ENCODE data around the gene PHLDA3.
"Not testable (repeated sequence)": the region's sequence is repeated elsewhere in the genome, so short reads cannot be mapped to it uniquely, and the experiment has no call there.

The PHLDA3 gene

DNA sequence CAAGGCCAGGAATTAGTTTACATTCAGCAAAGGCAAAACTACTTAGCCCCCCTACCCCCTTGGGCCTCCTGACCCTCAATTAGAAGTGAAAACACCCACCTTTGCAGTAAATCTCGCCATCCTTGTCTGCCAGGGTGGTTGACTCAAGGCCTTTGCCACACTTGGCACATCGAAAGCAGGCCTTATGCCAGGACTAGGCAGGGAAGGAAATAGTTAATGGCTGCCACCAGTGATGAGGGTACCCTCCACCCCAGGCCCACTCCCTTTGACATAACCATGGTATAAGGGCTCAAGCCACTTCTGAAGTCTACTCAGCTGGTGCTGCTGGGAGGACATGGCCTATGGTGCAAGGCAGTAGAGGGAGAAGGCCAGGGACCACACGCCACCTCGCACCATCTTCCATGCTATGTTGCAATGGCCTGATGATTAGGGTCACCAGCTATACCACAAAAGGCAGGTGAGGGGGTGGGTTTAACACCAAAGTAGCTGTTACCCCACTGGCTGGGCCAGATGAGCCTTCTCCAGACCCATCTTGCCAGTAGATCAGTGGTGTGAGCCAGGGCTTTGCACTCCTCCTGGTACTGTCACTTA lies 16.3 kb upstream of the PHLDA3 start:
- no peak for DNase-seq

DNA sequence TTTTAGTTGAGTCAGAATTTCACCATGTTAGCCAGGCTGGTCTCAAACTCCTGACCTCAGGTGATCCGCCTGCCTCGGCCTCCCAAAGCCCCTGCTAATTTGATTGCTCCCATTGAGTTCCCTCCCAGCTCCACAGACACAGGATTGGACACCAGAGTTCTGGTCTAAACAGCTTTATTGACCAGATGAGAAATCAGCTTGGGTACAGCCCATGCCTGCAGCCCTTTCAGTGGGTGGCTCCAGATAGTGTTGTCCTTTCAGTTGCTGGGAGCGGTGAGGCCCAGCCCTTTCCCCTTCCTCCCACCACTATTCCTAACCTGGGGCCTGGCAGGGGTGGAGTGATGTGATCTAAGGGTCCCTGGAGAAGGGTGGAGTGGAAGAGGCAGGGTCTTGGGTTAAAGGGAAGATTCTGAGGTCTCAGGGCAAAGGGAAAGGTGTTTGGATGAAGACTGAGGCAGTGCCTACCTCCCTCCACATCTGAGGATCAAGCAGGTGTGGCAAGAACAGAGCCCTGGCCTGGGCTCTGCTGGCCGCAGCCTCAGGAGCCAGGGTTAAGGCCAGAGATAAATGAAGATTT lies 14.5 kb upstream of the PHLDA3 start:
- no peak for DNase-seq

DNA sequence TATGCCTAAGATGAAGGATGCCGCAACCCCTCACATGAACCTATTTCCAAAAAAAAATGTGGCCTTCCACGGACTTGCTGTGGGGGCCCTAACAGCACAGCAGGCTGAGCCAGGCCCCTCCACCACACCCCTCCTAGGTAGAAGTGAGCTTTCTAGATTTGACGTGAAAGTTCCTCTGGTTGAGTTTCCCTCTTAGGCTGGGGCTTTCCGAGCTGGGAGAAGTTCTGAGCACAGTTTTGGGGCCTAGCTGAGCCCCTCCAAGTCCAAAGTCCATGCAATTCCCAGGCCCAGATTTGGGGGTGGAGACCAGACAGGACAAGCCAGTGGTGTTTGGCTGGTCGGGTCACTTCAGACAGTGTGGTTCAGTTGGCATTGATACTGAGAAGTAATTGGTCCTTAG lies 13.8 kb upstream of the PHLDA3 start:
- DNase-seq, result no peak

GRCh38 chr1:201481761-201482493 lies 12.9 kb upstream of the PHLDA3 start:
- peak; percentile 79 to 85 for DNase-seq

DNA sequence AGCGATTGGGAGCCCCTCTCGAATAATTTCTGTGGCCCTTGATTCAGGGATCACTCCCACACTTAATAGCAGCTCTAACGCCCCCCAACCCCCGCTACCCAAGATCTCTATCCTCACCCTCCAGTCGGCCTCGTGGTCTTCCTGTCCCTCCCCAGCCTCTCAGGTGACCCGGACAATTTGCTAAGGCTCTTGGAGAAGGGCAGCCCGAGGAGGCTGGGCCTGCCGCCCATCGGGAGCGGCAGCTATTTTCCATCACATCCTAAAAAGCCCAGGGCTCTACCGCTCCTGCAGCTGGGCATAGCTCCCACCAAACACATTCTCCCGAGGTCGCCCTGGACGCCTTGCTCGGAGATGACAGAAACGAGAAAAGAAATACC lies 12.0 kb upstream of the PHLDA3 start:
- DNase-seq, result no peak

GRCh38 chr1:201480231-201481003 lies 11.4 kb upstream of the PHLDA3 start:
- peak; percentile 66 to 74 for DNase-seq

DNA sequence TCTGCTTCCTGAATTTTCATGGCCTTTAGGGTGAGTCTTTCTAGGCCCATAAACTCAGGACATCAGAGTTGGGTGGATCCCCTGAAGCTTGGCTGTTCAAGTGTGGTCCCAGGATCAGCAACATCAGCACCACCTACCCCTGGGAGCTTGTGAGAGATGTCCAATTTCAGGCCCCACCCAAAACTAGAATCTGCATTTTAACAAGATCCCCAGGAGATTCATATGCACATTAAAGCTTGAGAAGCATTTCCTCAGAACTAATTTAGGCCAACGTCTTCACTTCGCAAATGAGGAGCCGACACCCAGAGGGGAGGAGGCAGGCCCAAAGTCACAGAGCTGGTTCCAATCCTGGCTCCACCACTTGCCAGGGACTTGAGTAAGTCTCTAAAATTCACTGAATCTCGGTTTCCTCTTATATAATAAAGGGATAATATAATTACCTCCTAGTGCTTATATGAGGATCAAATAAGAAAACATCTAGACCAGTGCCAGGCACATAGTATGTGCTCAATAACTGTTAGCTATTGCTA lies 10.3 kb upstream of the PHLDA3 start:
- DNase-seq, result no peak

DNA sequence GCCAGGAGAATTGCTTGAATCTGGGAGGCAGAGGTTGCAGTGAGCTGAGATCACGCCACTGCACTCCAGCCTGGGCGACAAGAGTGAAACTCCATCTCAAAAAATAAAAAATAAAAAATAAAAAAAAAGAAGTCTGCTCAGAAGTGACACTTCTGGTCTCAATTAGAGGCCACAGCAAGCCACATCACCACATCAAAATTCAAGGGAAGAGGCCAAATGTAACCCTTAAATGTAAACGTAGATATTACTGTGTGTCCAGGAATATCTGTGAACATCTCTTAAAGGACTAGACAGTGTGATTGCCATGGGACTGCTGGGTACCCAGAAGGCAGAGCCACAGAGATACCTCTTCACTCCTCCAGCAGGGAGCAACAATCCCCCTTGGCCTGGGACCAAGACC lies 9.7 kb upstream of the PHLDA3 start:
- not testable (repeated sequence) for DNase-seq

DNA sequence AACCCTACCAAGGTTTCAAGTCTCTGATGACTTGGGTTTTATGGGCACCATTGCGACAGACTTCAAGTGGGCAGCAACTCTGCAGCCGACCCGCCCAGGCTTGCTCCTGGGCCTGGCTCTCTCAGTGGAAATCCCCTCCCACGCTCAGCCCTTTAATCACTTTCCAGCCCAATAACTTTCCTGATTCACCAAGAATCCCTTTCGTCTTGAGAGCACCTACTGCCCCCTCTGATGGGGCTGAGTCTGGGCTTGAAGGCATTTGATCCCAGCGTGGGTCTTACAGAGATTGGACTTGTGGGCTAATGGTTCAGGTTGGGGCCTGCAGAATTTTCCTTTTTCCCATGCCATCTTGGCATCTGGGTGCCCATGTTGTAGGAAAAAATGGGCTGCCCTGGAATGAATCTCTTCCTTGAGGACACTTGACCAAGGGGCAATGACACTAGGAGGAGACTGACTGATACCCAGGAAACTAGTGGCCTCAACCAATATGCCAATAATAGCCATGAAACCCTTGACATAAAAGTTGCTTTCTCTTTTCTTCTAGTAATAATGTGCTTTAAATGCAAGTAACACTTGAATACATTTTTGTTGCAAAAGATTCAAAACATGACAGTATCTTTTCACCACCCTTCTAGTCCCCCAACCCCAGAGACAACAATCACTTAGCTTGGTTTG lies 7.8 kb upstream of the PHLDA3 start:
- DNase-seq, result no peak

DNA sequence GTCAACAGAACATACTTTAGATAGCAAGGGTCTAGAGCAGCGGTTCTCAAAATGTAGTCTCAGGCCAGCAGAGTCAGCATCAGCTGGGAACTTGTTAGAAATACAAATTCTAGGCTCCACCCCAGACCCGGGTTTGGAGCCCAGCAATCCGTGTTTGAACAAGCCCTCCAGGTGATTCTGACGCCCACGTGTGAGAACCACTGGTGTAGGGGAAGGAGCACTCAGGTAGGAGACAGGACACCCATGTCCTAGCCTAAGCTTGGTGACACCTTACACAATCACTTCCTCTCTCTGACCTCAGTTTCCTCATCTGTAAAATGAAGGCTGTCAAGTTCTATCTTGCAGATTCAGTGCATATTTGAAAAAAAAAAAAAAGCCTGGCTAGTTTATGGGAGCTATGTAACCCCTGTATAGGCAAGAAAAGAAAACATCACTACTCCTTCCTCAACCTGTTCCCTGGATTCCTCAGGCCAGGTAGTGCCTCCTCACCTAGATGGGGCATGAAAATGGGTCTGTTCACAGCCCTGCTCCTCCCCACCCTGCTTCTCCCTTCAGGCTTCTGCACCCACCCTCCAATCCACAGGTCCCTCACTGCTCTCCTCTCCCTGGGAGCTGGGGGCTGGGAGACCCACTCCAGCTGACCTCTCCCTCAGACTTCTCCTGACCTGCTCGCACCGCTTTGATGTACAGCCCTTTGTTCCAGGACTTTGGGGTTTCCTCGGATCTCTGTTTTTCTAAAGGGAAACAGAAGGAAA lies 7.1 kb upstream of the PHLDA3 start:
- no peak for DNase-seq

- DNase-seq, result no peak
Measured at GRCh38 chr1:201475130-201475529, 6.1 kb upstream of the PHLDA3 start.

- DNase-seq, result no peak
Measured at GRCh38 chr1:201473296-201473695, 4.3 kb upstream of the PHLDA3 start.

- not testable (repeated sequence) for DNase-seq
Measured at GRCh38 chr1:201472321-201472720, 3.3 kb upstream of the PHLDA3 start.

GRCh38 chr1:201471772-201472171 lies 2.8 kb upstream of the PHLDA3 start:
- no peak for DNase-seq

GRCh38 chr1:201470581-201470980 lies 1.6 kb upstream of the PHLDA3 start:
- DNase-seq, result no peak

DNA sequence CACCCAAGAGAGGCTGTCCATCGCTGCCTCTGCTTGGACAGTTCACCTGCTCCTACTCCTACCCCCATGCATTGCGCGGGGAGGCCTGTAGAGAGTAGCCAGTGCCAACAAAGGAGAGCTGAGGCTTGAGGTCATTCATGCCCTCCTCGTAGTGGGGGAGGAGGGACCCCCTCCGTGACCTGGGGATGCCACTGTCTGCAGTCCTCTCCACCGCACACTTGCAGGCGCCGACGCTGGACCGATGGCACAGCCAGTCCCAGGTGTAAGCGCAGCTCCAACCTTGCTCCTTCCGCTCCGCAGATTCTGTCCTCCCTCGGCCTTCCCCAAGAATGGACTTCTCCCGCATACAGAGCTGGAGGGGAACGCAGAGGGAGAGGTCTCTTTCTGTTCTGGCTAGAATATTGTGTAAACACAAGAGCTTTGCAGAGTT lies 672 bp upstream of the PHLDA3 start:
- no peak for DNase-seq

GRCh38 chr1:201468501-201468843 lies 516 bp downstream of the PHLDA3 start:
- no peak for DNase-seq

GRCh38 chr1:201466492-201466891 lies 2.5 kb downstream of the PHLDA3 start:
- no peak for DNase-seq

- no peak for DNase-seq
Measured at GRCh38 chr1:201465698-201466290, 3.2 kb downstream of the PHLDA3 start.

- no peak for DNase-seq
Measured at GRCh38 chr1:201463071-201463552, 5.9 kb downstream of the PHLDA3 start.

GRCh38 chr1:201461645-201462441 lies 7.1 kb downstream of the PHLDA3 start:
- no peak for DNase-seq
